Spleen (tissue), 11 donors: Measurements from ENCODE around the gene NRIP3. TPM values are rescaled to one million over a fixed set of nuclear protein-coding genes. Genes with fewer than 3 reads are reported as not detected.
"Not testable (repeated sequence)": the region's sequence is repeated elsewhere in the genome, so short reads cannot be mapped to it uniquely, and the experiment has no call there.

ENCODE experiments used
- DNase-seq: peaks from one replicate; pipeline ENCODE4 v3.0.0-alpha.2; 2020
- H3K27ac ChIP-seq, 8 donors: fragments of 200-600 bp; sonication (generic) in 7 of 8; 1 replicate in 4 of 8; 2 replicates in 4 of 8; pipeline versions ENCODE4 v1.5.0 to v1.8.0; 2016 to 2021; ENCODE audit warnings: inconsistent platforms in 4 of 8, mild to moderate bottlenecking in 4 of 8, moderate library complexity in 1 of 8
- H3K27me3 ChIP-seq, 7 donors: fragments of 200-600 bp; sonication (generic) in 6 of 7; replicated peaks in 1 of 7; 1 replicate in 4 of 7; 2 replicates in 3 of 7; pipeline versions ENCODE4 v1.5.0 to v1.8.0; 2016 to 2021; ENCODE audit warnings: inconsistent platforms in 3 of 7, mild to moderate bottlenecking in 1 of 7
- H3K36me3 ChIP-seq, 6 donors: fragments of 200-600 bp; sonication (generic) in 5 of 6; 1 replicate in 4 of 6; 2 replicates in 2 of 6; pipeline versions ENCODE4 v1.5.0 to v1.8.0; 2016 to 2021; ENCODE audit warnings: inconsistent platforms in 2 of 6
- H3K4me1 ChIP-seq, 6 donors: fragments of 200-600 bp; sonication (generic) in 5 of 6; 1 replicate in 3 of 6; 2 replicates in 3 of 6; pipeline versions ENCODE4 v1.5.0 to v1.8.0; 2016 to 2021; ENCODE audit warnings: inconsistent platforms in 3 of 6
- H3K4me3 ChIP-seq, 8 donors: fragments of 200-600 bp; sonication (generic) in 7 of 8; 1 replicate in 4 of 8; 2 replicates in 4 of 8; pipeline versions ENCODE4 v1.5.0 to v1.8.0; 2016 to 2021; ENCODE audit warnings: inconsistent platforms in 4 of 8, mild to moderate bottlenecking in 4 of 8, moderate library complexity in 2 of 8
- H3K9me3 ChIP-seq, 8 donors: fragments of 200-600 bp; sonication (generic) in 7 of 8; 1 replicate in 4 of 8; 2 replicates in 4 of 8; pipeline versions ENCODE4 v1.5.0 to v1.8.0; 2016 to 2021; ENCODE audit warnings: inconsistent platforms in 4 of 8
- POLR2A ChIP-seq, 3 donors: fragments of 450-650 bp; IDR thresholded peaks; one replicate each; pipeline ENCODE4 v1.5.1; 2017; ENCODE audit warnings: antibody characterized with exemption in 3 of 3, mild to moderate bottlenecking in 1 of 3
- POLR2AphosphoS5 ChIP-seq, 3 donors: sonication (generic); formaldehyde crosslinking; IDR thresholded peaks; one replicate each; pipeline ENCODE4 v1.5.1; 2017; ENCODE audit warnings: antibody characterized with exemption in 3 of 3
- WGBS, 5 donors: extraction: QIAGEN DNeasy Blood & Tissue Kit in 3 of 5; methylation state at CpG; one replicate each; pipeline versions ENCODE4 v1.1.5 to v1.1.7; 2013 to 2018; 5-methylcytosine and 5-hydroxymethylcytosine counted together
- intact Hi-C: fragments of 100-400 bp; cut with DNase I; formaldehyde crosslinking; loops from one replicate; pipeline ENCODE4 v1.15.0; 2023; ENCODE audit warnings: low total_unique reads
- polyA plus RNA-seq, 3 donors: library from polyadenylated mRNA; stranded (reverse); fragments of 200-250 nt; gene quantifications; one replicate each; pipeline ENCODE4 v1.2.1, GENCODE V29; 2013
- total RNA-seq, 7 donors: library from RNA; depleted of rRNA in 3 of 7; stranded (reverse); fragments of >200 nt in 3 of 7; fragmentation: NEBNext Ultra II Directional in 4 of 7; extraction: Animal tissue kit (Norgen Biotek cat#: 25700) in 4 of 7; gene quantifications; one replicate each; pipeline versions ENCODE4 v1.1.0 to v1.2.1, GENCODE V29; 2016 to 2021
- TF ChIP-seq, protein P1 (sequence below), 11 experiments: fragments of 200-600 bp in 7 of 11; fragments of 450-650 bp in 4 of 11; sonication (generic) in 4 of 11; IDR thresholded peaks in 8 of 11; conservative IDR thresholded peaks in 3 of 11; 1 replicate in 7 of 11; 2 replicates in 4 of 11; pipeline versions ENCODE4 v1.4.0 to v1.8.0; 2016 to 2021; ENCODE audit warnings: antibody characterized with exemption in 11 of 11, inconsistent platforms in 4 of 11, mild to moderate bottlenecking in 1 of 11
- donor health status: healthy with polysubstance abuse.
- donor health status: DM: no; HTN: no; CAD: no; lungs with moderate emphysema.
- donor health status: DM: no; HTN: no; CAD: no.
- donor health status: Bipolar disorder and iron deficiency.
- donor health status: healthy.
- donor health status: DM: no; HTN: no; CAD: no.
- donor health status: DM: yes; HTN: yes; CAD: no.

Gene NRIP3
- total and polyA plus RNA-seq, 10 donors: 0.02 to 1.8 (median 0.58) TPM

DNA sequence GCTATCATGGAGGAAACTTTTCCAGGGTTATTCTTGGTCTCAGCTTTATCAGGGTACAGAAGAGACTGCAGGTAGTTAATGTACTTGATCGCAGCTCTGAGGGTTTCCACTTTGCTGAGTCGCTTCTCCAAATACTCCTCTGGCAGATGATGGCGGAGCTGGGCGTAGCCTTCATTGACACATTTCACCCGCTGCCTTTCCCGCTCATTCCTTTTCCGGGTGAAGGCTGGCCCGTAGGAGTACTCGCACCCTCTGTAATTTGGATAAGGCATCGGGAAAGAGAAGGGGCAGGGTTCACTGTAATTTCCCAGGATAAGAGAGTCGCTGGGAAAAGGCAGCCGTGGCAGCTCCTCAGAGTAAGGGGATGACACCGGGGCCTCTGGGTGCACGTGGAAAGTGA is 66.1 kb downstream of the NRIP3 start:
- Histone ChIP-seq H3K27me3 (no peaks in the 10 kb centered on the region), H3K4me1 (peaks cover 0 to 10% (median 3%) of the 10 kb centered on the region in 6 donors), H3K9me3 (no peaks in the 10 kb centered on the region), H3K36me3 (no peaks in the 10 kb centered on the region), H3K27ac (no peak overlapping the region), H3K4me3 (no peak overlapping the region)
- intact Hi-C loops: no loop called here
- DNase-seq: no peak
- TF ChIP-seq POLR2A (IDR thresholded peaks at IDR 0.05) (no peak), POLR2AphosphoS5 (IDR thresholded peaks at IDR 0.05) (no peak)
- TF ChIP-seq, protein P1, sequence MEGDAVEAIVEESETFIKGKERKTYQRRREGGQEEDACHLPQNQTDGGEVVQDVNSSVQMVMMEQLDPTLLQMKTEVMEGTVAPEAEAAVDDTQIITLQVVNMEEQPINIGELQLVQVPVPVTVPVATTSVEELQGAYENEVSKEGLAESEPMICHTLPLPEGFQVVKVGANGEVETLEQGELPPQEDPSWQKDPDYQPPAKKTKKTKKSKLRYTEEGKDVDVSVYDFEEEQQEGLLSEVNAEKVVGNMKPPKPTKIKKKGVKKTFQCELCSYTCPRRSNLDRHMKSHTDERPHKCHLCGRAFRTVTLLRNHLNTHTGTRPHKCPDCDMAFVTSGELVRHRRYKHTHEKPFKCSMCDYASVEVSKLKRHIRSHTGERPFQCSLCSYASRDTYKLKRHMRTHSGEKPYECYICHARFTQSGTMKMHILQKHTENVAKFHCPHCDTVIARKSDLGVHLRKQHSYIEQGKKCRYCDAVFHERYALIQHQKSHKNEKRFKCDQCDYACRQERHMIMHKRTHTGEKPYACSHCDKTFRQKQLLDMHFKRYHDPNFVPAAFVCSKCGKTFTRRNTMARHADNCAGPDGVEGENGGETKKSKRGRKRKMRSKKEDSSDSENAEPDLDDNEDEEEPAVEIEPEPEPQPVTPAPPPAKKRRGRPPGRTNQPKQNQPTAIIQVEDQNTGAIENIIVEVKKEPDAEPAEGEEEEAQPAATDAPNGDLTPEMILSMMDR (IDR thresholded peaks at IDR 0.05 in 8 of 11, conservative IDR thresholded peaks at IDR 0.05 in 3 of 11): no peak
- 85 to 95% (median 88%) methylated on average over 13 to 14 of the region's 14 CpGs for WGBS, 5 donors

DNA sequence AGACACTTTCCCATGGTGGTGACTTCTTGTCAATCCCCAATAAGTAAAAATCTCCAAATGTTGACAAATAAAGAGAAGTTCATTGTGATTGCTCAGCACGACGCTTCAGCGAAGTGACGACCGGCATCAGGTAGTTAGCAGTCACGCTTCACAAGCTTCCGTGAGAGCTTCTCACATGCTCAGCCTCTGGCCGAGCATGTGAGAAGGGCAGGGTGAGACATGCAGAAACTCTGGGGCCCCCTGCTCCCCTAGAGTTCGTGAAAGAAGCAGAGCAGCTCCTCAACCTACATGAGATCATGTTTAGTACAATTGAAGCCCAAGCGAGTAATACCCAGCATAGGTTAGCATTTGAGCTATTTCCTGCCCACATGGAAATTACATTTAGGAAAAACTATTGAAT is 66.6 kb downstream of the NRIP3 start:
- DNase-seq: no peak
- no peaks in the 10 kb centered on the region for H3K36me3 ChIP-seq
- intact Hi-C loops: no loop called here
- H3K4me1 ChIP-seq: peaks cover 0 to 10% (median 3%) of the 10 kb centered on the region in 6 donors
- H3K27me3 ChIP-seq: no peaks in the 10 kb centered on the region
- TF ChIP-seq POLR2A (IDR thresholded peaks at IDR 0.05) (no peak), POLR2AphosphoS5 (IDR thresholded peaks at IDR 0.05) (no peak)
- TF ChIP-seq, protein P1 (IDR thresholded peaks at IDR 0.05 in 8 of 11, conservative IDR thresholded peaks at IDR 0.05 in 3 of 11): no peak
- no peaks in the 10 kb centered on the region for H3K9me3 ChIP-seq
- no peak overlapping the region for H3K4me3 ChIP-seq
- H3K27ac ChIP-seq: no peak overlapping the region
- 84 to 93% (median 88%) methylated on average over 10 of the region's 10 CpGs for WGBS, 5 donors

DNA sequence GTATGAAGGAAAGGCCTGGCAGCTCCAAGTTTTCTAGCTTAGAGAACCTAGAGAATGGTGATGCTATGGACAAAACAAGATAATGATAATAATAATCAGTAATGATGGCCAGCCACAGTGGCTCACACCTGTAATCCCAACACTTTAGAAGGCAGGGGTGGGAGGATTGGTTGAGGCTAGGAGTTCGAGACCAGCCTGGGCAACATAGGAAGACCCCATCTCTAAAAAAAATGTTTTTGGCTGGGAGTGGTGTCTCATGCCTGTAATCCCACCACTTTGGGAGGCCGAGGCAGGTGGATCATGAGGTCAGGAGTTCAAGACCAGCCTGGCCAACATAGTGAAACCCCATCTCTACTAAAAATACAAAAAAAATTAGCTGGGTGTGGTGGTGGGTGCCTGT is 68.0 kb downstream of the NRIP3 start:
- H3K9me3 ChIP-seq, H3K27ac ChIP-seq, H3K36me3 ChIP-seq, DNase-seq, intact Hi-C loops, H3K4me1 ChIP-seq, H3K4me3 ChIP-seq, H3K27me3 ChIP-seq: not testable (repeated sequence)
- 81 to 100% (median 85%) methylated on average over 2 of the region's 2 CpGs for WGBS, 5 donors

DNA sequence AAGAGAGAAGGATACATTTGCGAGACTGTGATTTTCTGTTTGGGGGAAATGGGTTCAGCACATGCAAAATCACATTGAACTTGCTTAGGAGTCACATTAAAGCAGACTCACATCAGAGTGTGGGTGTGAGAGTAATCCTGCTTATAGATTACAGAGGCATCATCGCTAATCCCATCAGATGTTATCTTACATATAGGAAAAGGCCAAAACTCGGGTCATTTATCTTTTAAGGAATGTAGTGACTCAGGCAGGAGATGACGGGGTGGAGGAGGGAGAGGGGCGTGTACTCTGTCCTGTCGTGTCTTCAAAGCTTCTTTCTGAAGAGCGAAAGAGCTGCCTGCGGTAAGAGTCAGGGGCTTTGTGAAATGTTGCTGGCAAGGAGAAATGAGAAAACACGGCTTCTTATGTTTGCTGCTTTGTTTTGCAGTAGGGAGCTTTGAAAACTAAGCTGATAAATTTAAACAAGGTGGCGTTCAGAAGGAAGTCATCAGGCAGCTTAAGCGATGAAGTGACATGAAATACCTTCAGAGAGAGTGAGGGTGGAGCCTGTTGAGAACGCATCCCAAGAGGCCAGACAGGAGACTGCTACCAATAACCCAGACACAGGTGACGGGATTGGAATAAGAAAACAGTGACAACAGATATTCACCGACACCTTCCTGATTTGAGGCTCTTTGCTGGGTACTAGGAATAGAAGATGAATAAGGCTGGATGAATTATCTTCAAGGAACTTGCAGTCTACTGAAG is 68.9 kb downstream of the NRIP3 start:
- no peaks in the 10 kb centered on the region for H3K4me1 ChIP-seq
- TF ChIP-seq, protein P1 (IDR thresholded peaks at IDR 0.05 in 8 of 11, conservative IDR thresholded peaks at IDR 0.05 in 3 of 11): no peak
- TF ChIP-seq POLR2A (IDR thresholded peaks at IDR 0.05): no peak
- TF ChIP-seq POLR2AphosphoS5 (IDR thresholded peaks at IDR 0.05): no peak
- intact Hi-C loops: no loop called here
- 71 to 81% (median 79%) methylated on average over 14 of the region's 14 CpGs for WGBS, 5 donors
- H3K27ac ChIP-seq: no peak overlapping the region
- no peak overlapping the region for H3K4me3 ChIP-seq
- H3K27me3 ChIP-seq: no peaks in the 10 kb centered on the region
- no peaks in the 10 kb centered on the region for H3K9me3 ChIP-seq
- no peaks in the 10 kb centered on the region for H3K36me3 ChIP-seq
- no peak for DNase-seq
